Neural cell (in vitro differentiated cells): ENCODE data around the gene ARL2BP. TPM values are rescaled to one million over a fixed set of nuclear protein-coding genes. Genes with fewer than 3 reads are reported as not detected.

Source experiments
- polyA plus RNA-seq: library from polyadenylated mRNA; depleted of rRNA; stranded (reverse); fragments of >200 nt; gene quantifications from 2 replicates; pipeline ENCODE4 v1.2.3, GENCODE V29; 2014

The ARL2BP gene
- polyA plus RNA-seq, 1 donor from 2014 or later = 153 TPM

Other genes with a start within 250 kb of the ARL2BP start
- 16.4 and 18.6 TPM in 2 replicates for gene CPNE2, start 152.7 kb upstream of the ARL2BP start, polyA plus RNA-seq
- gene PSME3IP1, start 59.2 kb upstream of the ARL2BP start, polyA plus RNA-seq = 146 and 167 TPM in 2 replicates
- gene RSPRY1, start 58.9 kb upstream of the ARL2BP start, polyA plus RNA-seq = 62.0 and 69.8 TPM in 2 replicates
- 0.10 TPM in 1 of 2 replicates, not detected in the other for gene PLLP, start 39.4 kb downstream of the ARL2BP start, polyA plus RNA-seq
- not detected in 2 replicates for gene CCL22, start 113.5 kb downstream of the ARL2BP start, polyA plus RNA-seq
- gene CX3CL1, start 127.2 kb downstream of the ARL2BP start, polyA plus RNA-seq = 3.8 and 4.9 TPM in 2 replicates
- not detected in 2 replicates for gene CCL17, start 159.5 kb downstream of the ARL2BP start, polyA plus RNA-seq
- 117 and 131 TPM in 2 replicates for gene CIAPIN1, start 202.1 kb downstream of the ARL2BP start, polyA plus RNA-seq
- gene COQ9, start 202.2 kb downstream of the ARL2BP start, polyA plus RNA-seq = 78.7 and 95.0 TPM in 2 replicates
- gene POLR2C, start 217.4 kb downstream of the ARL2BP start, polyA plus RNA-seq = 109 and 132 TPM in 2 replicates
- gene DOK4, start 241.2 kb downstream of the ARL2BP start, polyA plus RNA-seq = 214 and 250 TPM in 2 replicates